Transverse colon (tissue), 4 donors: ENCODE data around the gene CD7. TPM values are rescaled to one million over a fixed set of nuclear protein-coding genes. Genes with fewer than 3 reads are reported as not detected.

Source experiments
- DNase-seq: peaks from one replicate; pipeline ENCODE4 v3.0.0-alpha.2; 2019
- H3K27ac ChIP-seq, 4 donors: fragments of 200-600 bp; sonication (generic); 2 replicates each; pipeline ENCODE4 v1.5.1; 2016 to 2018; ENCODE audit warnings: inconsistent platforms in 4 of 4
- H3K27me3 ChIP-seq: fragments of 200-600 bp; sonication (generic); 2 replicates; pipeline ENCODE4 v1.5.1; 2017; ENCODE audit warnings: inconsistent platforms
- H3K36me3 ChIP-seq, 4 donors: fragments of 200-600 bp; sonication (generic); 2 replicates each; pipeline ENCODE4 v1.5.1; 2017 to 2019; ENCODE audit warnings: inconsistent platforms in 4 of 4
- H3K4me1 ChIP-seq, 4 donors: fragments of 200-600 bp; sonication (generic); 2 replicates each; pipeline ENCODE4 v1.5.1; 2017 to 2020; ENCODE audit warnings: inconsistent platforms in 4 of 4
- H3K4me3 ChIP-seq, 4 donors: fragments of 200-600 bp; sonication (generic); 1 replicate in 1 of 4; 2 replicates in 3 of 4; pipeline versions ENCODE4 v1.5.1 to v1.6.1; 2017 to 2019; ENCODE audit warnings: inconsistent platforms in 4 of 4
- H3K9me3 ChIP-seq, 2 donors: fragments of 200-600 bp; sonication (generic); 2 replicates each; pipeline ENCODE4 v1.5.1; 2017 to 2019; ENCODE audit warnings: inconsistent platforms in 2 of 2
- CTCF ChIP-seq, 5 experiments: fragments of 200-600 bp in 3 of 5; fragments of 450-650 bp in 2 of 5; sonication (generic) in 3 of 5; IDR thresholded peaks; 1 replicate in 2 of 5; 2 replicates in 3 of 5; pipeline ENCODE4 v1.5.1; 2016 to 2017; ENCODE audit warnings: antibody characterized with exemption in 5 of 5, inconsistent platforms in 3 of 5, mild to moderate bottlenecking in 2 of 5, moderate library complexity in 1 of 5
- EP300 ChIP-seq: sonication (generic); formaldehyde crosslinking; IDR thresholded peaks from one replicate; pipeline ENCODE4 v1.6.1; 2017; ENCODE audit warnings: antibody characterized with exemption, low read depth
- POLR2A ChIP-seq: fragments of 450-650 bp; IDR thresholded peaks from one replicate; pipeline ENCODE4 v1.6.1; 2016; ENCODE audit warnings: antibody characterized with exemption, mild to moderate bottlenecking, moderate library complexity
- POLR2AphosphoS5 ChIP-seq, 3 donors: sonication (generic); formaldehyde crosslinking; IDR thresholded peaks; one replicate each; pipeline ENCODE4 v1.6.1; 2016; ENCODE audit warnings: antibody characterized with exemption in 3 of 3
- WGBS, 2 donors: methylation state at CpG; one replicate each; pipeline ENCODE4 v1.1.5; 2018; ENCODE audit warnings: low coverage in 1 of 2; 5-methylcytosine and 5-hydroxymethylcytosine counted together
- in situ Hi-C, 4 donors: fragments of 200-750 bp; cut with MboI; loops; one replicate each; pipeline versions ENCODE4 v1.15.0 to v1.15.1; 2017; ENCODE audit warnings: low sequenced_read_pairs in 3 of 4, low pct_ligation_motif_present in 1 of 4, low pct_unique_long_range_greater_than_20kb in 1 of 4
- intact Hi-C: fragments of 100-400 bp; cut with DNase I; formaldehyde crosslinking; loops from one replicate; pipeline ENCODE4 v1.15.1; 2023; ENCODE audit warnings: low total_unique reads
- total RNA-seq, 4 donors: library from RNA; depleted of rRNA; stranded (reverse); fragments of >200 nt; gene quantifications; one replicate each; pipeline ENCODE4 v1.1.0, GENCODE V29; 2016

Gene CD7
- total RNA-seq, 4 donors from 2014 or later: 6.1 to 9.7 (median 7.4) TPM

GRCh38 chr17:82287868-82288801 lies 29.3 kb downstream of the CD7 start:
- in situ Hi-C loops (no loop called here), intact Hi-C loops (no loop called here)
- H3K27ac ChIP-seq: peak overlapping the region; percentile 71 to 88 (median 82)
- WGBS, 2 donors: 19 to 31% methylated on average over 6 to 19 of the region's 19 CpGs
- peak; percentile 90 for DNase-seq
- no peaks in the 10 kb centered on the region for H3K9me3 ChIP-seq
- H3K4me3 ChIP-seq: no peak overlapping the region
- no peaks in the 10 kb centered on the region for H3K27me3 ChIP-seq
- H3K4me1 ChIP-seq: peaks cover 0 to 36% (median 24%) of the 10 kb centered on the region in 4 donors
- no peaks in the 10 kb centered on the region for H3K36me3 ChIP-seq
- TF ChIP-seq EP300 (peak; percentile 70), POLR2AphosphoS5 (IDR thresholded peaks at IDR 0.05) (peak; percentile 71 to 78 (median 74)), CTCF (IDR thresholded peaks at IDR 0.05) (no peak), POLR2A (peak; percentile 33)

- intact Hi-C loops: no loop called here
- Histone ChIP-seq H3K9me3 (no peaks in the 10 kb centered on the region), H3K27me3 (no peaks in the 10 kb centered on the region), H3K4me3 (no peak overlapping the region), H3K27ac (peak overlapping the region; percentile 71 to 88 (median 82)), H3K4me1 (peaks cover 0 to 44% (median 25%) of the 10 kb centered on the region in 4 donors), H3K36me3 (no peaks in the 10 kb centered on the region)
- TF ChIP-seq CTCF (IDR thresholded peaks at IDR 0.05): no peak
- TF ChIP-seq POLR2A: peak; percentile 28
- peak; percentile 52 for DNase-seq
- WGBS, 2 donors: 67 to 74% methylated on average over 6 to 9 of the region's 9 CpGs
- in situ Hi-C loops: no loop called here
Observed at GRCh38 chr17:82287013-82287867, 30.2 kb downstream of the CD7 start.

GRCh38 chr17:82285141-82285540 lies 32.3 kb downstream of the CD7 start:
- H3K36me3 ChIP-seq: no peaks in the 10 kb centered on the region
- intact Hi-C loops: no loop called here
- no peaks in the 10 kb centered on the region for H3K27me3 ChIP-seq
- WGBS, 2 donors: 68 to 82% methylated on average over 6 to 8 of the region's 8 CpGs
- TF ChIP-seq POLR2A (no peak), POLR2AphosphoS5 (IDR thresholded peaks at IDR 0.05) (no peak), EP300 (no peak), CTCF (IDR thresholded peaks at IDR 0.05) (no peak)
- no peak overlapping the region for H3K4me3 ChIP-seq
- in situ Hi-C loops: no loop called here
- peak overlapping the region in 2 of 4 donors; percentile 25 to 46 for H3K27ac ChIP-seq
- no peak for DNase-seq
- no peaks in the 10 kb centered on the region for H3K9me3 ChIP-seq
- H3K4me1 ChIP-seq: peaks cover 0 to 45% (median 31%) of the 10 kb centered on the region in 4 donors

GRCh38 chr17:82283208-82283749 lies 34.1 kb downstream of the CD7 start:
- intact Hi-C loops (no loop called here), in situ Hi-C loops (no loop called here)
- Histone ChIP-seq H3K9me3 (no peaks in the 10 kb centered on the region), H3K4me3 (no peak overlapping the region), H3K36me3 (no peaks in the 10 kb centered on the region), H3K27me3 (no peaks in the 10 kb centered on the region), H3K27ac (peak overlapping the region in 1 of 4 donors; percentile 1), H3K4me1 (peaks cover 0 to 36% (median 24%) of the 10 kb centered on the region in 4 donors)
- WGBS, 2 donors: 38% methylated on average over 11 of the region's 13 CpGs; no CpG with 5 or more reads in 1 of the 2 donors
- DNase-seq: no peak
- TF ChIP-seq POLR2AphosphoS5 (IDR thresholded peaks at IDR 0.05) (no peak), POLR2A (no peak), EP300 (no peak), CTCF (IDR thresholded peaks at IDR 0.05) (no peak)
